SU-DHL-6 (cell line): Measurements from ENCODE around the gene RPS28.
A peak's percentile ranks its signal among the peaks of the same experiment; 100 is the strongest.
"Not testable (repeated sequence)": the region's sequence is repeated elsewhere in the genome, so short reads cannot be mapped to it uniquely, and the experiment has no call there.

Experiments
- H2AFZ ChIP-seq: fragments of 200-600 bp; sonication (generic); 2 replicates; pipeline ENCODE4 v1.6.1; 2014; ENCODE audit warnings: low read depth, mild to moderate bottlenecking, moderate library complexity, mixed read lengths, antibody characterized with exemption, low read length; ENCODE audit not compliant: severe bottlenecking
- H3F3A ChIP-seq: fragments of 200-600 bp; shearing (Covaris generic); 2 replicates; pipeline ENCODE4 v1.6.0; 2016; ENCODE audit warnings: antibody characterized with exemption, mild to moderate bottlenecking; ENCODE audit not compliant: insufficient read depth
- H3K27ac ChIP-seq: fragments of 200-600 bp; sonication (generic); 2 replicates; pipeline ENCODE4 v1.5.1; 2016; ENCODE audit warnings: low read depth, mild to moderate bottlenecking, low read length, moderate library complexity, mixed read lengths
- H3K27me3 ChIP-seq: fragments of 200-600 bp; sonication (generic), shearing (Covaris generic); 2 replicates; pipeline ENCODE4 v1.6.0; 2014; ENCODE audit warnings: mild to moderate bottlenecking, low read length
- H3K36me3 ChIP-seq: fragments of 200-600 bp; sonication (generic); 2 replicates; pipeline ENCODE4 v1.6.1; 2014; ENCODE audit warnings: mild to moderate bottlenecking, low read length, mixed read lengths
- H3K4me2 ChIP-seq: fragments of 300-600, 200-600 bp; shearing (Covaris generic), sonication (generic); 2 replicates; pipeline ENCODE4 v1.6.0; 2014; ENCODE audit warnings: low read length, low read depth, mild to moderate bottlenecking; ENCODE audit not compliant: poor library complexity, severe bottlenecking
- H3K4me3 ChIP-seq: fragments of 200-600 bp; sonication (generic); 2 replicates; pipeline ENCODE4 v1.5.1; 2014; ENCODE audit warnings: antibody characterized with exemption, low read length, mild to moderate bottlenecking, mixed read lengths; ENCODE audit not compliant: insufficient read depth, poor library complexity, severe bottlenecking
- H3K79me2 ChIP-seq: fragments of 200-600 bp; sonication (generic); 2 replicates; pipeline ENCODE4 v1.6.1; 2014; ENCODE audit warnings: mild to moderate bottlenecking, low read length, moderate library complexity; ENCODE audit not compliant: insufficient read depth
- H3K9ac ChIP-seq: fragments of 200-600 bp; sonication (generic); 2 replicates; pipeline ENCODE4 v1.7.0; 2014; ENCODE audit warnings: mild to moderate bottlenecking, low read length
- H3K9me2 ChIP-seq: fragments of 200-600 bp; sonication (generic); replicated peaks from 2 replicates; pipeline ENCODE4 v1.6.1; 2014; ENCODE audit warnings: low read length; ENCODE audit not compliant: insufficient read depth
- H3K9me3 ChIP-seq: fragments of 200-600 bp; sonication (generic); 2 replicates; pipeline ENCODE4 v1.6.1; 2014; ENCODE audit warnings: low read length, mixed read lengths; ENCODE audit not compliant: insufficient read depth
- H4K20me1 ChIP-seq: fragments of 200-600 bp; sonication (generic); 2 replicates; pipeline ENCODE4 v1.6.1; 2014; ENCODE audit warnings: low read depth, mild to moderate bottlenecking, antibody characterized with exemption, low read length, moderate library complexity, mixed read lengths
- CTCF ChIP-seq: fragments of 200-600 bp; sonication (generic); IDR thresholded peaks from one replicate; pipeline ENCODE4 v1.5.1; 2017; ENCODE audit warnings: antibody characterized with exemption, mild to moderate bottlenecking, low read length, moderate library complexity; ENCODE audit not compliant: insufficient read depth, poor library complexity, severe bottlenecking
- EZH2phosphoT487 ChIP-seq: fragments of 200-600 bp; sonication (generic), shearing (Covaris generic); conservative IDR thresholded peaks from 2 replicates; pipeline ENCODE4 v1.6.1; 2018; ENCODE audit warnings: mild to moderate bottlenecking, antibody characterized with exemption, low read length, moderate library complexity, mixed read lengths

The RPS28 gene

DNA sequence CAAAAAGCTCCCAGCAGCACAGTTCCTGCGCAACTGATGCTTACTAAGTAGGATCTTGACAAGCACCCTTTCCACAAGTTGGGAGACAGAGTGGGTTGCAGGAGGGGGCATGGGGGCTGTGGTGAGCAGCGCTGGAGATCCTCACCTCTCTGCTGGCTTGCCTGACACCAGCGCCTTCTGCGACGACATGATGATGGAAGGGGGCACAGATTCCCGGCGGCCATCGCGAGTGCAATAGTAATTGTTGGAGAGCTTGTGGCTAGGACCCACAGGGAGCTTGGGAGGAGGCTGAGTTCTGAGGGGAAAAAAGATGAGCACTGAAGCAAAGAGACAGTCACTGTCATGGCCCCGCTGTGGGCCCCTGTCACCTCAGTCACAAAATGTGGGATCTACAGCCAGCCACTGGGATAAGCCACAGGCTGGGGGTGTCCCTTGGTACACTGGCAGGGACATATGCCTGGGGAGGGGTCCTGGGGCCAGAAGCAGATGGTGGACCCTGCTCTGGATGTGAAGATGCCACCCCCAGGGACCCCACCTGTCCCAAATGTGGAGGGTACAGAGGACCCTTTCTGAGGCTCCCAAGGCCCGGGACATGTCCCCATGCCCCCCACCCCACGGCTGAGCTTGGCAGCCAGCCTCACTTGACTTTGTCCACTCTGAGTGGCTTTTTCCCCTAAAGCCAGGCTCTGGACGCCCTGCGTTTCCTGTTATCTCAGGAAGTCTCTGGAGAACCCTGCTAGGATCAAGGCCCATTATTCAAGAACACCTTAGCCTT is 4.8 kb upstream of the RPS28 start:
- H4K20me1 ChIP-seq = no peaks in the 10 kb centered on the region
- H3K79me2 ChIP-seq = peaks cover 16% of the 10 kb centered on the region
- H3K27me3 ChIP-seq = no peaks in the 10 kb centered on the region
- no peak overlapping the region for H3K4me3 ChIP-seq
- no peaks in the 10 kb centered on the region; the same call in 1 of the 2 replicates for H3K36me3 ChIP-seq
- TF ChIP-seq CTCF (no peak), EZH2phosphoT487 (no peak)
- no peak overlapping the region for H2AFZ ChIP-seq
- peaks cover 4% of the 10 kb centered on the region; the same call in 1 of the 2 replicates for H3F3A ChIP-seq
- peak overlapping the region; percentile 48 for H3K4me2 ChIP-seq
- H3K9ac ChIP-seq = peak overlapping the region; percentile 46
- H3K9me3 ChIP-seq = no peaks in the 10 kb centered on the region
- H3K27ac ChIP-seq = peak overlapping the region; percentile 42
- no peaks in the 10 kb centered on the region for H3K9me2 ChIP-seq

DNA sequence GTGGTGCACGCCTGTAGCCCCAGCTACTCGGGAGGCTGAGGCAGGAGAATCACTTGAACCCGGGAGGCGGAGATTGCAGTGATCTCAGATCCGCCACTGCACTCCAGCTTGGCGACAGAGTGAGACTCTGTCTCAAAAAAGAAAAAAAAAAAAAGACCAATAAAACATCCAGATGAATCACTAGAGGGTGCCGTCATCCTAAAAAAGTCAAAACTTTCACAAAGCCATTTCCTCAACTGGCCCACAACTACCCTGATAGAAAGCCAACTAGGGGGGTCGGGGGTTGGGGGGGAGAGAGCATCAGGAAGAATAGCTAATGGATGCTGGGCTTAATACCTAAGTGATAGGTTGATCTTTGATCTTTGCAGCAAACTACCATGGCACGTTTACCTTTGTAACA is 2.5 kb upstream of the RPS28 start:
- H3K27ac ChIP-seq, H3K4me2 ChIP-seq, H3K4me3 ChIP-seq, H3K9me3 ChIP-seq, H3K9ac ChIP-seq, H2AFZ ChIP-seq, H3K9me2 ChIP-seq, H4K20me1 ChIP-seq, H3K27me3 ChIP-seq: not testable (repeated sequence)
- H3F3A ChIP-seq = peaks cover 15% of the 10 kb centered on the region
- H3K36me3 ChIP-seq = peaks cover 14% of the 10 kb centered on the region; the same call in 1 of the 2 replicates
- H3K79me2 ChIP-seq = peaks cover 34% of the 10 kb centered on the region

DNA sequence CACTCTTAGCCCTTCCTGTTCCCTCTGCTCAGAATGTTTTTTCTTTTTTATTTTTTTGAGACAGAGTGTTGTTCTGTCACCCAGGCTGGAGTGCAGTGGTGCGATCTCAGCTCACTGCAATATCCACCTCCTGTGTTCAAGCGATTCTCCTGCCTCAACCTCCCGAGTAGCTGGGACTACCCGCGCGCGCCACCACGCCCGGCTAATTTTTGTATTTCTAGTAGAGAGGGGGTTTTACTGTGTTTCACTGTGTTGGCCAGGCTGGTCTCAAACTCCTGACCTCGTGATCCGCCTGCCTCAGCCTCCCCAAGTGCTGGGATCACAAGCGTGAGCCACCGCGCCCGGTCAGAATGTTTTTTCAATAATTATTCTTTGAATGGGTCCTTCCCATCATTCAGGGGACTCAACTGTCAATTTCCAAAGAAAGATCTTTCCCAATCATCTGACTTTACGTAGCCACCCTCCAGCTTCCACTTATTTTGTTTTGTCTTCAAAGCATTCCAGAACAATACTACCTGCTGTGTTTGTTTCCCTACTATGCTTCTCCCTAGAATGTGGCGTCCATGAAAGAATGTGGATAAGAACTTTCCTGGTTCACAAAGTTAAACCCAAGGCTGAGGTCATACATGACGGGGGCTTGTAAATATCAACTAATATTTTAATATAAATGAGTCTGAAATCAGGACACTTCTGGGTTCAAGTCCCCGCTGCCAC is 1.3 kb upstream of the RPS28 start:
- no peaks in the 10 kb centered on the region for H3K9me3 ChIP-seq
- no peak overlapping the region for H2AFZ ChIP-seq
- peak overlapping the region; percentile 89 for H3K4me2 ChIP-seq
- H3K27me3 ChIP-seq = no peaks in the 10 kb centered on the region
- H3F3A ChIP-seq = peaks cover 20% of the 10 kb centered on the region
- peaks cover 34% of the 10 kb centered on the region for H3K79me2 ChIP-seq
- no peak for TF ChIP-seq CTCF
- TF ChIP-seq EZH2phosphoT487 = no peak
- H3K9me2 ChIP-seq = no peaks in the 10 kb centered on the region
- peak overlapping the region; percentile 92 for H3K9ac ChIP-seq
- H4K20me1 ChIP-seq = peaks cover 9% of the 10 kb centered on the region; the same call in 1 of the 2 replicates
- peak overlapping the region; percentile 95 for H3K4me3 ChIP-seq
- peak overlapping the region; percentile 52 for H3K27ac ChIP-seq
- peaks cover 14% of the 10 kb centered on the region; the same call in 1 of the 2 replicates for H3K36me3 ChIP-seq
